Kidney (tissue), 14 donors: ENCODE data around the gene RPS10. TPM values are rescaled to one million over a fixed set of nuclear protein-coding genes. Genes with fewer than 3 reads are reported as not detected.
A peak's percentile ranks its signal among the peaks of the same experiment; 100 is the strongest.

Experiments used
- DNase-seq, 5 donors: peaks; one replicate each; pipeline ENCODE4 v3.0.0-alpha.2; 2013 to 2020
- FAIRE-seq: peaks from 2 replicates; lab custom pipeline; 2012; peaks lifted over from hg19 to GRCh38; lab: Jason Lieb, UNC
- H3K27ac ChIP-seq, 2 donors: one replicate each; pipeline ENCODE4 v1.7.0; 2013; ENCODE audit warnings: low read depth in 2 of 2, low read length in 2 of 2, inconsistent platforms in 1 of 2
- H3K27me3 ChIP-seq: one replicate; pipeline ENCODE4 v1.7.1; 2013; ENCODE audit warnings: low read length, inconsistent platforms; ENCODE audit not compliant: control insufficient read depth, insufficient read depth
- H3K36me3 ChIP-seq, 3 donors: one replicate each; pipeline versions ENCODE4 v1.7.0 to v1.7.1; 2013; ENCODE audit warnings: low read length in 3 of 3, control low read depth in 1 of 3, inconsistent platforms in 1 of 3; ENCODE audit not compliant: insufficient read depth in 3 of 3, control insufficient read depth in 2 of 3
- H3K4me1 ChIP-seq, 3 donors: one replicate each; pipeline versions ENCODE4 v1.7.0 to v1.7.1; 2013; ENCODE audit warnings: low read length in 3 of 3, inconsistent platforms in 1 of 3, low read depth in 1 of 3; ENCODE audit not compliant: control insufficient read depth in 2 of 3, insufficient read depth in 2 of 3
- H3K4me3 ChIP-seq, 3 donors: one replicate each; pipeline versions ENCODE4 v1.7.0 to v1.8.1; 2013; ENCODE audit warnings: low read length in 3 of 3, control low read depth in 1 of 3, inconsistent platforms in 1 of 3
- H3K9ac ChIP-seq, 3 donors: one replicate each; pipeline versions ENCODE4 v1.7.0 to v1.7.1; 2013; ENCODE audit warnings: low read length in 3 of 3, control low read depth in 1 of 3, inconsistent platforms in 1 of 3
- H3K9me3 ChIP-seq, 3 donors: one replicate each; pipeline versions ENCODE4 v1.7.0 to v1.7.1; 2013; ENCODE audit warnings: low read length in 3 of 3, control low read depth in 1 of 3, inconsistent platforms in 1 of 3; ENCODE audit not compliant: control insufficient read depth in 2 of 3, insufficient read depth in 1 of 3
- intact Hi-C: fragments of 100-400 bp; cut with DNase I; formaldehyde crosslinking; loops from one replicate; pipeline ENCODE4 v1.11.1; 2022
- polyA plus RNA-seq: library from polyadenylated mRNA; stranded (reverse); fragments of 350-450 nt; fragmentation: Illumina TruSeq; extraction: RNeasy Lipid Tissue Mini Kit (QIAGEN cat#74804); gene quantifications from one replicate; pipeline ENCODE4 v1.2.3, GENCODE V29; 2014; ENCODE audit warnings: low read depth, low replicate concordance; ENCODE audit not compliant: insufficient read depth
- total RNA-seq: library from RNA; stranded (reverse); fragmentation: NEBNext Ultra II Directional; extraction: Animal tissue kit (Norgen Biotek cat#: 25700); gene quantifications from one replicate; pipeline ENCODE4 v1.2.1, GENCODE V29; 2021
- TF ChIP-seq, protein P1 (sequence below): IDR thresholded peaks from 3 replicates; pipeline ENCODE4 v1.5.1; 2012; ENCODE audit warnings: mild to moderate bottlenecking, moderate library complexity, borderline replicate concordance; ENCODE audit not compliant: insufficient read depth; ENCODE audit errors: extremely low read depth
- donor health status: control.
- donor health status: control.
- donor health status: control.
- donor health status: control.
- donor health status: control.
- donor health status: DM: yes; HTN: yes; CAD: no.
- donor health status: Normal renal cell carcinoma (clear cell type).

Gene RPS10
- total and polyA plus RNA-seq, 2 donors from 2014 or later, result 1,138 to 2,105 TPM

GRCh38 chr6:34468378-34468892, 42.6 kb upstream of the RPS10 start:
- FAIRE-seq, result no peak
- intact Hi-C loops, result no loop called here
- no peak overlapping the region for H3K4me3 ChIP-seq
- no peaks in the 10 kb centered on the region for H3K27me3 ChIP-seq
- no peaks in the 10 kb centered on the region for H3K9me3 ChIP-seq
- H3K9ac ChIP-seq, result no peak overlapping the region
- H3K36me3 ChIP-seq, result no peaks in the 10 kb centered on the region
- H3K4me1 ChIP-seq, result peaks cover 0 to 2% (median 0%) of the 10 kb centered on the region in 3 donors
- no peak for DNase-seq
- no peak overlapping the region for H3K27ac ChIP-seq
- TF ChIP-seq, protein P1, sequence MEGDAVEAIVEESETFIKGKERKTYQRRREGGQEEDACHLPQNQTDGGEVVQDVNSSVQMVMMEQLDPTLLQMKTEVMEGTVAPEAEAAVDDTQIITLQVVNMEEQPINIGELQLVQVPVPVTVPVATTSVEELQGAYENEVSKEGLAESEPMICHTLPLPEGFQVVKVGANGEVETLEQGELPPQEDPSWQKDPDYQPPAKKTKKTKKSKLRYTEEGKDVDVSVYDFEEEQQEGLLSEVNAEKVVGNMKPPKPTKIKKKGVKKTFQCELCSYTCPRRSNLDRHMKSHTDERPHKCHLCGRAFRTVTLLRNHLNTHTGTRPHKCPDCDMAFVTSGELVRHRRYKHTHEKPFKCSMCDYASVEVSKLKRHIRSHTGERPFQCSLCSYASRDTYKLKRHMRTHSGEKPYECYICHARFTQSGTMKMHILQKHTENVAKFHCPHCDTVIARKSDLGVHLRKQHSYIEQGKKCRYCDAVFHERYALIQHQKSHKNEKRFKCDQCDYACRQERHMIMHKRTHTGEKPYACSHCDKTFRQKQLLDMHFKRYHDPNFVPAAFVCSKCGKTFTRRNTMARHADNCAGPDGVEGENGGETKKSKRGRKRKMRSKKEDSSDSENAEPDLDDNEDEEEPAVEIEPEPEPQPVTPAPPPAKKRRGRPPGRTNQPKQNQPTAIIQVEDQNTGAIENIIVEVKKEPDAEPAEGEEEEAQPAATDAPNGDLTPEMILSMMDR, result no peak

DNA sequence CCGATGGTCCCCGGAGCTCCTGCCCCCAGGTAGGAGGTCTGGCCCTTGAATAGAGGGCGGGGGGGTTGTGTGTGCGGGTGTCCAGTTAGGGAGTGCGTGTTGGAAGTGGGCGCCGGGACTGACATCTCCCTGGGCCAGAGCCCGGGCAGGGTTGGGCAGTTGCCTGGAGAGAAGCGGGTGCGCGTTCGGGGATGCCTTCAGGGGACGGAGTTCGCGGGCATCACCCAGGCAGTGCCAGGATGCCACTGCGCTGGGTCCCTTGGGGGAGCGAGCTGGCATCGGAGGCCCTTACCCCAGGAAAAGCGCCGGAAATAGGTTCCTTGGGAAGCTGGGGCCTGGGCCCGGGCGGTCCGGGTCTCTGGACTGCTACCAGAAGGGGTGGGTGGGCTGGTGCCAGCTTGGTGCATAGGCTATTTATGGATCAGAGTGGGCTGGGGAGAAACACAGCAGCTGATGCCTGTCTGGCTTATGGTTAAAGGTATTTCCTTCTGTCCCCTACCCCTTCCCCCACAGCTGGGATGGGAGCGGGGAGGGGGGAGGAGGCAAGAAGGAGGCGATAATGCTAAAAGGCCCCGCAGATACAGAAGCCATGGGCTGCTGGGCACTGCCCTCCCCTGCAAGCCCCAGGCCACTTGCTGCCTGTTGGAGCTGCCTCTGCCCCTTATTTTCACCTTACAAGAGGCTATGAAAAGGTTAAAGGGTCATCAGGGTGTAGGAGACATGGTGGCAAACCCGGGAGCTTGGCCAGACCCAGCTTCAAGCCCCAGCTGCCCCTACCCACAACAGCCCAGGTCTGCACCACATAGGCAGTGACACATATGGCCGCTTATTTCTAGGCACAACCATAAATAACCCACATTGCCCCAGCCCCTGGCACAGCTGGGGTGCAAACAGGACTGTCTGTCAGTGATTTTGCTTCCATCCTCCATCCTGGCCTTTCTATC, 40.6 kb upstream of the RPS10 start:
- no peak for DNase-seq
- Histone ChIP-seq H3K36me3 (no peaks in the 10 kb centered on the region), H3K9me3 (no peaks in the 10 kb centered on the region), H3K4me3 (no peak overlapping the region), H3K9ac (no peak overlapping the region), H3K27me3 (no peaks in the 10 kb centered on the region), H3K27ac (no peak overlapping the region), H3K4me1 (peaks cover 0 to 4% (median 0%) of the 10 kb centered on the region in 3 donors)
- no peak for FAIRE-seq
- intact Hi-C loops, result no loop called here
- TF ChIP-seq, protein P1, result no peak

DNA sequence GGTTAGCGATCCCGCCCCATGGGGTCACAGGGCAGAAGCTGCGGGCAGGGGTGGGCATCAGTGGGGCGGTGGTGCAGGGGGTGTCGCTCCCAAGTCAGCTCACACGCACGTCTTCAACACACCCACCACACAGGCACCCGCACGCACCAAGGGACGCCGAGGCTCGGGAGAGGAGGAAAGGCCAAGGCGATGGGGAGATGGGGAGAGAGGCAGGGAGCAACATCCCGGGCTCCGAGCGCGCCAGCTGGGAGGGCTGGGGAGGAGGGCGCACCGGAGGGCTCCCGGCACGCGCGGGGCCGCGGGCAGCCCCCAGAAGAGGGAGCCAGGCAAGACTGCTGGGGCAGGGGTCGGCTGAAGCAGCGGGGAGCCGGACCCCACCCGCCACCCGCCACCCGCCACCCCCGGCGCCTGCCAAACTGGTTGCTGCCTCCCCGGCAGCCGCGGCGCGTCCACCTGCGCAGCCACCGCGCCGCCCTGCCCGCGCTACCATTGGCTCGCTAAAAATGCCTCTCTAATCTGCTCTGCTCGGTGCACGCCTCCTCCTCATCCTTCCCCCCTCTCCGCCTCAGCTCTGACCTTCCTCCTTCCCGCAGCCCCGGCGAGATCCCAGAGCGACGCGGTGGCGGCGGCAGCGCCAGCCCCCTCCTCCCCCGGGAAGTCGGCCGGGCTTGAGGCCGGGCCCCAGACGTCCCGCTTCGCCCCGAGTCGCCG, 39.8 kb upstream of the RPS10 start, which contains the start of gene PACSIN1:
PACSIN1 (plus strand) TSS at position 546 of the 711 bp plus-strand sequence. CDS start 60,230 bp downstream, outside the sequence.
- Histone ChIP-seq H3K9me3 (no peaks in the 10 kb centered on the region), H3K4me3 (peak within 1 kb of the TSS in 1 of 3 donors; percentile 16), H3K4me1 (peaks cover 0 to 4% (median 0%) of the 10 kb centered on the region in 3 donors), H3K27ac (no peak within 1 kb of the TSS), H3K27me3 (no peaks in the 10 kb centered on the region), H3K9ac (no peak within 1 kb of the TSS), H3K36me3 (no peaks in the 10 kb centered on the region)
- intact Hi-C loops, result no loop called here
- FAIRE-seq (no peak), DNase-seq (peak in 4 of 5 donors; percentile 45 to 65 (median 56))
- TF ChIP-seq, protein P1, result no peak
